Neural cell (in vitro differentiated cells): ENCODE results near the gene RAB3B. TPM values are rescaled to one million over a fixed set of nuclear protein-coding genes. Genes with fewer than 3 reads are reported as not detected.

ENCODE experiments used
- H2AFZ ChIP-seq: fragments of 200-600, 300-800 bp; sonication (generic), shearing (Covaris generic); 2 replicates; pipeline ENCODE4 v1.6.0; 2014; ENCODE audit warnings: low read depth, mild to moderate bottlenecking, antibody characterized with exemption, low read length, moderate library complexity
- H3F3A ChIP-seq: fragments of 200-600 bp; shearing (Covaris generic); 2 replicates; pipeline ENCODE4 v1.6.1; 2016; ENCODE audit warnings: mild to moderate bottlenecking, moderate library complexity, mixed read lengths, antibody characterized with exemption, low read length; ENCODE audit not compliant: insufficient read depth, poor library complexity, severe bottlenecking
- H3K27ac ChIP-seq: fragments of 200-600, 300-800 bp; sonication (generic), shearing (Covaris generic); 2 replicates; pipeline ENCODE4 v1.5.1; 2014; ENCODE audit warnings: mild to moderate bottlenecking, low read length, moderate library complexity
- H3K27me3 ChIP-seq: fragments of 300-800, 200-600 bp; sonication (generic), shearing (Covaris generic); 2 replicates; pipeline ENCODE4 v1.6.0; 2014; ENCODE audit warnings: mild to moderate bottlenecking, low read depth, low read length, moderate library complexity; ENCODE audit not compliant: insufficient read depth
- H3K36me3 ChIP-seq: fragments of 300-800, 200-600 bp; sonication (generic), shearing (Covaris generic); 2 replicates; pipeline ENCODE4 v1.5.1; 2014; ENCODE audit warnings: mild to moderate bottlenecking, antibody characterized with exemption, low read length, moderate library complexity; ENCODE audit not compliant: insufficient read depth
- H3K4me2 ChIP-seq: fragments of 300-800, 200-600 bp; sonication (generic), shearing (Covaris generic); 2 replicates; pipeline ENCODE4 v1.6.0; 2014; ENCODE audit warnings: mild to moderate bottlenecking, low read length
- H3K4me3 ChIP-seq: fragments of 300-800, 200-600 bp; sonication (generic), shearing (Covaris generic); 2 replicates; pipeline ENCODE4 v1.5.1; 2014; ENCODE audit warnings: mild to moderate bottlenecking, low read length, moderate library complexity
- H3K79me2 ChIP-seq: fragments of 200-600 bp; shearing (Covaris generic); replicated peaks from 2 replicates; pipeline ENCODE4 v1.6.0; 2014; ENCODE audit warnings: mild to moderate bottlenecking, low read length, moderate library complexity; ENCODE audit not compliant: insufficient read depth
- H3K9ac ChIP-seq: fragments of 300-800, 200-600 bp; sonication (generic), shearing (Covaris generic); 2 replicates; pipeline ENCODE4 v1.6.1; 2016; ENCODE audit warnings: mild to moderate bottlenecking, low read length, mixed read lengths
- H3K9me2 ChIP-seq: fragments of 200-600 bp; shearing (Covaris generic); 2 replicates; pipeline ENCODE4 v1.6.1; 2016; ENCODE audit warnings: mild to moderate bottlenecking, low read length, mixed read lengths; ENCODE audit not compliant: insufficient read depth
- H3K9me3 ChIP-seq: fragments of 200-600, 300-800 bp; sonication (generic), shearing (Covaris generic); 2 replicates; pipeline ENCODE4 v1.6.1; 2016; ENCODE audit warnings: mild to moderate bottlenecking, mixed run types, low read length, moderate library complexity, mixed read lengths
- H4K20me1 ChIP-seq: fragments of 200-600 bp; shearing (Covaris generic); 2 replicates; pipeline ENCODE4 v1.6.1; 2016; ENCODE audit warnings: mild to moderate bottlenecking, mixed run types; ENCODE audit not compliant: insufficient read depth
- EP300 ChIP-seq: fragments of 450-650 bp; conservative IDR thresholded peaks from 2 replicates; pipeline ENCODE4 v1.6.1; 2014; ENCODE audit warnings: antibody characterized with exemption, mild to moderate bottlenecking, moderate library complexity; ENCODE audit not compliant: poor library complexity, severe bottlenecking
- EZH2 ChIP-seq: fragments of 200-600, 300-800 bp; shearing (Covaris generic), sonication (generic); IDR thresholded peaks from 2 replicates; pipeline ENCODE4 v1.6.1; 2014; ENCODE audit warnings: antibody characterized with exemption, low read length, borderline replicate concordance, mild to moderate bottlenecking; ENCODE audit not compliant: insufficient read depth, poor library complexity, severe bottlenecking
- POLR2AphosphoS5 ChIP-seq: IDR thresholded peaks from 2 replicates; pipeline ENCODE4 v1.6.1; 2012
- RAD21 ChIP-seq: fragments of 450-650 bp; conservative IDR thresholded peaks from 2 replicates; pipeline ENCODE4 v1.6.1; 2014; ENCODE audit warnings: antibody characterized with exemption, mild to moderate bottlenecking, moderate library complexity
- REST ChIP-seq: IDR thresholded peaks from 2 replicates; pipeline ENCODE4 v1.6.1; 2012; ENCODE audit warnings: borderline replicate concordance
- SMC3 ChIP-seq: fragments of 450-650 bp; conservative IDR thresholded peaks from 2 replicates; pipeline ENCODE4 v1.6.1; 2014; ENCODE audit warnings: antibody characterized with exemption, mild to moderate bottlenecking, moderate library complexity; ENCODE audit not compliant: poor library complexity
- TAF1 ChIP-seq: IDR thresholded peaks from 2 replicates; pipeline ENCODE4 v1.6.1; 2012; ENCODE audit warnings: low read depth
- polyA plus RNA-seq: library from polyadenylated mRNA; depleted of rRNA; stranded (reverse); fragments of >200 nt; gene quantifications from 2 replicates; pipeline ENCODE4 v1.2.3, GENCODE V29; 2014
- TF ChIP-seq, protein P1 (sequence below): fragments of 450-650 bp; IDR thresholded peaks from 2 replicates; pipeline ENCODE4 v1.5.1; 2014; ENCODE audit warnings: antibody characterized with exemption, mild to moderate bottlenecking, moderate library complexity; ENCODE audit not compliant: poor library complexity, severe bottlenecking

The RAB3B gene
- polyA plus RNA-seq, 1 donor from 2014 or later = 15.0 TPM

- Histone ChIP-seq H3K9ac (no peak overlapping the region), H3K9me2 (no peaks in the 10 kb centered on the region), H3K27ac (no peak overlapping the region), H2AFZ (no peak overlapping the region), H3K79me2 (no peaks in the 10 kb centered on the region), H3K4me3 (no peak overlapping the region), H4K20me1 (no peaks in the 10 kb centered on the region), H3F3A (no peaks in the 10 kb centered on the region), H3K36me3 (no peaks in the 10 kb centered on the region), H3K9me3 (no peaks in the 10 kb centered on the region), H3K4me2 (no peak overlapping the region), H3K27me3 (no peaks in the 10 kb centered on the region)
- TF ChIP-seq EP300 (no peak), TAF1 (no peak), RAD21 (no peak), EZH2 (no peak), POLR2AphosphoS5 (no peak), REST (no peak), SMC3 (no peak)
- TF ChIP-seq, protein P1, sequence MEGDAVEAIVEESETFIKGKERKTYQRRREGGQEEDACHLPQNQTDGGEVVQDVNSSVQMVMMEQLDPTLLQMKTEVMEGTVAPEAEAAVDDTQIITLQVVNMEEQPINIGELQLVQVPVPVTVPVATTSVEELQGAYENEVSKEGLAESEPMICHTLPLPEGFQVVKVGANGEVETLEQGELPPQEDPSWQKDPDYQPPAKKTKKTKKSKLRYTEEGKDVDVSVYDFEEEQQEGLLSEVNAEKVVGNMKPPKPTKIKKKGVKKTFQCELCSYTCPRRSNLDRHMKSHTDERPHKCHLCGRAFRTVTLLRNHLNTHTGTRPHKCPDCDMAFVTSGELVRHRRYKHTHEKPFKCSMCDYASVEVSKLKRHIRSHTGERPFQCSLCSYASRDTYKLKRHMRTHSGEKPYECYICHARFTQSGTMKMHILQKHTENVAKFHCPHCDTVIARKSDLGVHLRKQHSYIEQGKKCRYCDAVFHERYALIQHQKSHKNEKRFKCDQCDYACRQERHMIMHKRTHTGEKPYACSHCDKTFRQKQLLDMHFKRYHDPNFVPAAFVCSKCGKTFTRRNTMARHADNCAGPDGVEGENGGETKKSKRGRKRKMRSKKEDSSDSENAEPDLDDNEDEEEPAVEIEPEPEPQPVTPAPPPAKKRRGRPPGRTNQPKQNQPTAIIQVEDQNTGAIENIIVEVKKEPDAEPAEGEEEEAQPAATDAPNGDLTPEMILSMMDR = no peak
Observed at GRCh38 chr1:51961231-51961630, 29.3 kb downstream of the RAB3B start.

- Histone ChIP-seq H3K79me2 (no peaks in the 10 kb centered on the region), H3K9ac (no peak overlapping the region), H3K36me3 (no peaks in the 10 kb centered on the region), H3K9me3 (no peaks in the 10 kb centered on the region), H3K27ac (no peak overlapping the region), H3K4me3 (no peak overlapping the region), H4K20me1 (no peaks in the 10 kb centered on the region), H3K27me3 (no peaks in the 10 kb centered on the region), H3K4me2 (no peak overlapping the region), H2AFZ (no peak overlapping the region), H3F3A (no peaks in the 10 kb centered on the region), H3K9me2 (no peaks in the 10 kb centered on the region)
- no peak for TF ChIP-seq RAD21
- no peak for TF ChIP-seq TAF1
- no peak for TF ChIP-seq EP300
- TF ChIP-seq, protein P1 = no peak
- TF ChIP-seq POLR2AphosphoS5 = no peak
- TF ChIP-seq SMC3 = no peak
Observed at GRCh38 chr1:51960262-51960661, 30.2 kb downstream of the RAB3B start.
